ENCODE data around the gene AGR2. TPM values are rescaled to one million over a fixed set of nuclear protein-coding genes. Genes with fewer than 3 reads are reported as not detected.
"Not testable (repeated sequence)": the region's sequence is repeated elsewhere in the genome, so short reads cannot be mapped to it uniquely, and the experiment has no call there.

AGR2 gene
- total RNA-seq, result not detected

DNA sequence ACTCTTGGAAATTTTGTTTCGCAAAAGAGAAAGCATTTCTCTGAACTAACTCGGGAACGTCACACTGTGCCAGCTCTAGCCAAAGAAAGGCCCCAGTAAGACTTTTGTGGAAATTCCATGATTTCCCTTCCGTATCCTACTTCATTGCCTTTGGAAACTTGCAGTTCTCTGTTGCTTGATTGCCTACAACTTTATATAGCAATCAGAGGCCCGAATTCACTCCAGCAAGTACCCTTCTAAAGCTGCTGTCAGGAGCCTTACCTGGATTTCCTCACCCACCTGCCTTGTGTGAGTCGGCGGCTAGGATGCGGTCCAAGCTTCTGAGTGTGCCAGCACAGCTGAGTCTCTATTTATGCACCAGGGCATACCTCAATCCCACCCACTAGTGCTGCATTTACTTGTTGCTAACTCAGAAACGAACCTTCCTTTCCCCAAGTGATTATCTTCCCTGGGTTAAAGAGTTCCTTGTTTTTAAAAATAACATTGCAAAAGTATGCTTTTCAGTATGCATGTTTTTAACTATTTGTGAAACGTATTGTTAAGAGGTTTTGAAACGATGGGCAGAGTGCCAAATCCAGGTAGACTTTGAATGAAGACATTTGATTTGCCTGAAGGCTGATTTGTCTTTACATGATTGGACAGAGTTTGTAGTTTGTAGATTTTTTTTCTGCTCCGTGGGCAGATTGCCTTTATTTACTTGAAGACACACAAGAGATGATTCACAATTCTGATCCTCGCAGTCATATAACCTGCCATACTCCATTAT is at the start of gene AGR2:
AGR2 (minus strand) TSS at position 326 of the 766 bp plus-strand sequence. CDS start 3,203 bp downstream, outside the sequence.
- no peak within 1 kb of the TSS for H3K4me3 ChIP-seq (ENCODE audit: low read length)
- no peaks in the 10 kb centered on the region for H3K27me3 ChIP-seq (ENCODE audit: insufficient read depth, low read length)
- H3K9me3 ChIP-seq (ENCODE audit: low read depth, low read length), result no peaks in the 10 kb centered on the region
- no peaks in the 10 kb centered on the region for H3K4me1 ChIP-seq (ENCODE audit: insufficient read depth, low read length)

DNA sequence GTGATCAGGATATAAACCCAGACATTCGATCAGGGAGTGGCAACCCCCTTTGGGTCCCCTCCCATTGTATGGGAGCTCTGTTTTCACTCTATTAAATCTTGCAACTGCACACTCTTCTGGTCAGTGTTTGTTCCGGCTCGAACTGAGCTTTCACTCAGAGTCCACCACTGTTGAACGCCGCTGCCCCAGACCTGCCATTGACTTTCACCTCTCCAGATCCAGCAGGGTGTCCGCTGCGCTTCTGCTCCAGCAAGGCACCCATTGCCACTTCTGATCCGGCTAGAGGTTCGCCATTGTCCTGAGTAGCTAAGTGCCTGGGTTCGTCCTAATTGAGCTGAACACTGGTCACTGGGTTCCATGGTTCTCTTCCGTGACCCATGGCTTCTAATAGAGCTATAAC is 48.4 kb upstream of the AGR2 start:
- not testable (repeated sequence) for H3K9me3 ChIP-seq (ENCODE audit: low read depth, low read length); H3K27me3 ChIP-seq (ENCODE audit: insufficient read depth, low read length); H3K4me3 ChIP-seq (ENCODE audit: low read length)
- peaks cover 12% of the 10 kb centered on the region for H3K4me1 ChIP-seq (ENCODE audit: insufficient read depth, low read length)

DNA sequence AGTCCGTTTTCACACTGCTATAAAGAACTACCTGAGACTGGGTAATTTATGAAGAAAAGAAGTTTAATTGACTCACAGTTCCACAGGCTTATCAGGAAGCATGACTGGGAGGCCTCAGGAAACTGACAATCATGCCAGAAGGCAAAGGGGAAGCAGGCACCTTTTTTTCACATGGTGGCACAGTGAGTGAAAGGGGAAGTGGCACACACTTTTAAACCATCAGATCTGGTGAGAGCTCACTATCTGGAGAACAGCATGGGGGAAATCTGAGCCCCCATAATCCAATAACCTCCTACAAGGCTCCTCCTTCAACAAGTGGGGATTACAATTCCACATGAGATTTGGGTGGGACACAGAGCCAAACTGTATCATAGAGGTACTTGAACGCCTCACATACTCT is 47.0 kb upstream of the AGR2 start:
- no peaks in the 10 kb centered on the region for H3K9me3 ChIP-seq (ENCODE audit: low read depth, low read length)
- no peaks in the 10 kb centered on the region for H3K27me3 ChIP-seq (ENCODE audit: insufficient read depth, low read length)
- H3K4me3 ChIP-seq (ENCODE audit: low read length), result no peak overlapping the region
- H3K4me1 ChIP-seq (ENCODE audit: insufficient read depth, low read length), result peaks cover 12% of the 10 kb centered on the region

DNA sequence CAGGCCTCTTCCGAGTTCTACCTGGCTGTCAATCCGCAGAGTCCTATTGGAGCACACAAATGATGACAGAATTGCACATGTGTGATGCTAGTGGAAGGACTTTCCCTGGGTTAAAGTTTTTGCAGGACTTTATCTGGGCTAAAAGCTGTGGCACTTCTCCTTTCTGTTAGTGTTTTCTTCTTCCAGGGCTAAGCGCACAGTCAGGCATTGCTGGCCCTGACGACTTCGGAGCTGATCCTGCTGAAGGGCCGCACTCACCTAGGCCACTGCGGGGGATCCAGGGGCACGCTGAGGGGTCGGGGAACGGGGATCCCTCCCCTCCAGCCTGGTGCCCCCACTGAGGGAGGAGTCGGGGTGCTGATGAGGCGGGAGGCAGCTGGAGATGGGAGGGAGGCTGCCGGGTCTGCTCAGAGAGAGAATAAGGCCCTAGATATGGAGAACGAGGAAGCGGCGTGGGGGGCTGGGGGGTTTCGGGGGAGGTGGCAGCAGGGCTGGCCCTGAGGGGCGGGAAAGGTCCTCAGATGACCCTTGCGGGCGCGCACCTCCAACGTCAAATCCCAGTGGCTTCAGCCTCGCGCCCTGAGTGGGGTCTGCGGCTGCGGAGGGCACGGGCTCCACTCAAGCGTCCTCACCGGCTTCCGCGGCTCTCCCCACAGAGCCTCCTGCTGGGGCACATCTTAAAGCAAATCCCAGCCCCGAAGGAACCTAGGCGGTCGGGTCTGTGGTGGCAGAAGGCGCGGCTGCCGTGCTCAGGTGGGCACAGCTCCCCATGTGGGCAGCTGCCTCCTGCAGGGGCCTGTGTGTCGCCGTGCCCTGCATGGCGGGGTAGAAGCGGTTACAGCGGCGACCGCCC is 46.0 kb upstream of the AGR2 start:
- peak overlapping the region; percentile 10 for H3K4me3 ChIP-seq (ENCODE audit: low read length)

DNA sequence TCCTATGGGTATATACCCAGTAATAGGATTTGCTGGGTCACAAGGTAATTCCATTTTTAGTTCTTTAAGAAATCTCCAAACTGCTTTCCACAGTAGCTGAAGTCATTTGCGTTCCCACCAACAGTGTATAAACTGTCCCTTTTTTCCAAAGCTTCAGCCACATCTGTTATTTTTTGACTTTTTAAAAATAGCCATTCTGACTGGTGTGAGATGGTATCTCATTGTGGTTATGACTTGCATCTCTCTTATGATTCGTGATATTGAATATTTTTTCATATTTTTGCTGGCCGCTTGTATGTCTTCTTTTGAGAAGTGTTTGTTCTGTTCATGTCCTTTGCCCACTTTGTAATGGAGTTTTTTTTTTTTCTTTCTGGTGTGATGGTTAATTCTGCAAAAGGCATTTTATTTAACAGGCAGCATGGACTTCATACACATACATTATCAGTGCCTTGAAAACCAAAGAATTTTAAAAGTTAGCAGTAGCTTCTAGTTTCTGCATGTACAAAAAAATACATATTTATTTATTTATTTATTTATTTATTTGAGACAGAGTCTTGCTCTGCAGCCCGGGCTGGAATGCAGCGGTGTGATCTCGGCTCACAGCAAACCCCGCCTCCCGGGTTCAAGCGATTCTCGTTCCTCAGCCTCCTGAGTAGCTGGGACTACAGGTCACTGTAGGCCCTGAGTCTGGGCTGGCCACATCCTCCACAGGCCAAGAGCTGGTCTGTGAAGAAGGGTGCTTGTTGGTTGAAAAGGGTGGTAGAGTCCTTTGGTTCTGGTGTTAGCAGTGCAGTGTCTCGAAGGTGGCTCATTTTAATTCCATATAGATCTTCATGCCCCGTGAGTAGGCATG is 44.7 kb upstream of the AGR2 start:
- peaks cover 12% of the 10 kb centered on the region for H3K4me1 ChIP-seq (ENCODE audit: insufficient read depth, low read length)
- no peak overlapping the region for H3K4me3 ChIP-seq (ENCODE audit: low read length)
- no peaks in the 10 kb centered on the region for H3K9me3 ChIP-seq (ENCODE audit: low read depth, low read length)
- no peaks in the 10 kb centered on the region for H3K27me3 ChIP-seq (ENCODE audit: insufficient read depth, low read length)

More for the DNA sequence above, 46.0 kb upstream of the AGR2 start:
- H3K27me3 ChIP-seq (ENCODE audit: insufficient read depth, low read length), result no peaks in the 10 kb centered on the region
- H3K4me1 ChIP-seq (ENCODE audit: insufficient read depth, low read length), result peaks cover 12% of the 10 kb centered on the region
- H3K9me3 ChIP-seq (ENCODE audit: low read depth, low read length), result no peaks in the 10 kb centered on the region

GRCh38 chr7:16847381-16847860 is 42.6 kb upstream of the AGR2 start:
- Histone ChIP-seq H3K4me3 (ENCODE audit: low read length) (no peak overlapping the region), H3K9me3 (ENCODE audit: low read depth, low read length) (no peaks in the 10 kb centered on the region), H3K4me1 (ENCODE audit: insufficient read depth, low read length) (peaks cover 12% of the 10 kb centered on the region), H3K27me3 (ENCODE audit: insufficient read depth, low read length) (no peaks in the 10 kb centered on the region)

DNA sequence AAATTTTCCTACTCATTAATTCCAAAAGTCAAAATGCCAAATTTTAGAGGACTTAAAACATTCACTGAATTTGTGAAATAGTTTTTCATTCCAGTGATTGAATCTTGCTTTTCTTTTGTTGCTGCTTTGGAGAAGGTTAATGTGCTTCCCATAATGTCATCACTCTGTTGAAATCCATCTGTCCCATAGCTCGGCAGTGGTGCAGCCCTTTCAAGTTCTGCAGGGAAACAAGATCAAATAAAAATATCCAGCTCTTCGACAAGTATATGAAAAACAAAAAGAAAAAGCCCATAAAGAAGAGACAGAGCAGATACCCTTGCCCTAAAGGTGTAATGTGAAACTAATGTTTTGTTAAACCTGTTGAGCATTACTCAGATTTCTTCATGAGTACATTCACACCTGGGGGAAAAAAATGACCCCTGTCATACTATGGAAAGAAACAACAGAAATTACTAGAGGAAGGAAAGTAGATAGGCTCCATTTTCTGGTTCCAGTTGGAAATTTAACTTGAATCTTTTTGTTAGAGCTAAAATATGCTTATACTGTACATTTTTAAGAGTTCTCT is 41.9 kb upstream of the AGR2 start:
- Histone ChIP-seq H3K4me3 (ENCODE audit: low read length) (no peak overlapping the region), H3K9me3 (ENCODE audit: low read depth, low read length) (no peaks in the 10 kb centered on the region), H3K4me1 (ENCODE audit: insufficient read depth, low read length) (peaks cover 5% of the 10 kb centered on the region), H3K27me3 (ENCODE audit: insufficient read depth, low read length) (no peaks in the 10 kb centered on the region)

GRCh38 chr7:16845746-16846145 is 40.9 kb upstream of the AGR2 start:
- H3K4me3 ChIP-seq (ENCODE audit: low read length), result no peak overlapping the region
- no peaks in the 10 kb centered on the region for H3K9me3 ChIP-seq (ENCODE audit: low read depth, low read length)
- no peaks in the 10 kb centered on the region for H3K4me1 ChIP-seq (ENCODE audit: insufficient read depth, low read length)
- no peaks in the 10 kb centered on the region for H3K27me3 ChIP-seq (ENCODE audit: insufficient read depth, low read length)

DNA sequence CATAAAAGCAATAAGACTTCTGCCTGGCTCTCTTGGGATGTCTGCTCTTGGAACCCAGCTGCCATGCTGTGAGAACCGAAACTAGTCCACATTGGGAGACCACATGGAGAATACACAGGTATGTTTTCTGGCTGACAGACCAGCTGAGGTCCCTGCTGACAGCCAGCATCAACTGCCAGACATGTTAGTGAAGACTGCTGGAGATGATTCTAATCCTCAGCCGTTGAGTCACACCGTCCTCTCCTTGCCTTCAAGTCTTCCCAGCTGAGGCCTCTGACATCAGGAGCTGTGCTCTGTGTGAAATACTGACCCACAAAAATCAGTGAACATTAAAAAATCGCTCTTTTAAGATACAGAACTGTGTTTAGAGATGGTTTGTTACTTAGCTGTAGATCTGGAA is 36.9 kb upstream of the AGR2 start:
- H3K4me1 ChIP-seq (ENCODE audit: insufficient read depth, low read length), result no peaks in the 10 kb centered on the region
- no peak overlapping the region for H3K4me3 ChIP-seq (ENCODE audit: low read length)
- H3K27me3 ChIP-seq (ENCODE audit: insufficient read depth, low read length), result no peaks in the 10 kb centered on the region
- no peaks in the 10 kb centered on the region for H3K9me3 ChIP-seq (ENCODE audit: low read depth, low read length)

DNA sequence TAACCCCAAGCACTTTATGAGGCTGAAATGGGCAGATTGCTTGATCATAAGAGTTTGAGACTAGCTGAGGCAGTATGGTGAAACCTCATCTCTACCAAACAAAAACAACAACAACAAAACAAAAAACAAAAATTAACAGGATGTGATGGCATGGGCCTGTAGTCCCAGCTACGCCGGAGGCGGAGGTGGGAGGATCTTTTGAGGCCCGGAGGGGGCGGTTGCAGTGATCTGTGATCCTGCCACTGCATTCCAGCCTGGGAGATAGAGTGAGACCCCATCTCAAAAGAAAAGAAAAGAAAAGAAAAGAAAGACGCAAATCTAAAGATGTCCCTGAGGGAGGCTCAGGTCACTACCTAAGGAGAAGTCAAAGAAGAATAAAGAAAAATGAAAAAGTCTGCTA is 35.3 kb upstream of the AGR2 start:
- Histone ChIP-seq H3K9me3 (ENCODE audit: low read depth, low read length) (no peaks in the 10 kb centered on the region), H3K4me3 (ENCODE audit: low read length) (no peak overlapping the region), H3K27me3 (ENCODE audit: insufficient read depth, low read length) (no peaks in the 10 kb centered on the region), H3K4me1 (ENCODE audit: insufficient read depth, low read length) (no peaks in the 10 kb centered on the region)

GRCh38 chr7:16839646-16840045 is 34.8 kb upstream of the AGR2 start:
- Histone ChIP-seq H3K27me3 (ENCODE audit: insufficient read depth, low read length) (no peaks in the 10 kb centered on the region), H3K9me3 (ENCODE audit: low read depth, low read length) (no peaks in the 10 kb centered on the region), H3K4me1 (ENCODE audit: insufficient read depth, low read length) (no peaks in the 10 kb centered on the region)

GRCh38 chr7:16838891-16839290 is 34.1 kb upstream of the AGR2 start:
- Histone ChIP-seq H3K4me1 (ENCODE audit: insufficient read depth, low read length) (no peaks in the 10 kb centered on the region), H3K9me3 (ENCODE audit: low read depth, low read length) (no peaks in the 10 kb centered on the region), H3K27me3 (ENCODE audit: insufficient read depth, low read length) (no peaks in the 10 kb centered on the region), H3K4me3 (ENCODE audit: low read length) (no peak overlapping the region)

More at GRCh38 chr7:16839646-16840045, 34.8 kb upstream of the AGR2 start:
- no peak overlapping the region for H3K4me3 ChIP-seq (ENCODE audit: low read length)

DNA sequence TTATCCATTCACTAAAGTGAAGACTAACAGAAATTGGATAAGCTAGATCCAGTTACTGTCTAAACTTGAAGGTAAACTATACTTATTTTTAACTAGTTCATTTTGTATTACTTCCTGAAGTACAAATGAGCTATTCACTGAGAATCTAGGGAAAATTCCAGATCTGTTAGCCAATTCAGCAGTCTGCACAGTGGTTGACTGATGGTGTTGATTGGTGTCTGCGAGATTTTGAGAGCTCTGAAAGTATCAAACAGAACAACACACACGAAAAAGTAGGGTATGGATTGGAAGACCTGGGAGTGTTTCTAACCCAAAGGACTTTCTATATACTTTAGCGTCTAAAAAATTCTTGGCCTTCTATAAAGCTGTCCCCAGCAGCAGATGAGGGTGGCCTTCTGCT is 33.6 kb upstream of the AGR2 start:
- no peaks in the 10 kb centered on the region for H3K4me1 ChIP-seq (ENCODE audit: insufficient read depth, low read length)
- H3K4me3 ChIP-seq (ENCODE audit: low read length), result no peak overlapping the region
- H3K9me3 ChIP-seq (ENCODE audit: low read depth, low read length), result no peaks in the 10 kb centered on the region
- no peaks in the 10 kb centered on the region for H3K27me3 ChIP-seq (ENCODE audit: insufficient read depth, low read length)

- Histone ChIP-seq H3K4me3 (ENCODE audit: low read length) (no peak overlapping the region), H3K9me3 (ENCODE audit: low read depth, low read length) (no peaks in the 10 kb centered on the region), H3K4me1 (ENCODE audit: insufficient read depth, low read length) (no peaks in the 10 kb centered on the region), H3K27me3 (ENCODE audit: insufficient read depth, low read length) (no peaks in the 10 kb centered on the region)
Measured at GRCh38 chr7:16836481-16836880, 31.7 kb upstream of the AGR2 start.
